ENCODE results near the gene SARS2.
"Not testable (repeated sequence)": the region's sequence is repeated elsewhere in the genome, so short reads cannot be mapped to it uniquely, and the experiment has no call there.

Gene SARS2

GRCh38 chr19:38929929-38930775, at the start of gene SARS2:
Gene SARS2, minus strand, starts transcription at chr19:38930763. Its CDS starts 27 bp downstream, at chr19:38930736.
- H3K27ac Mint-ChIP-seq = peak within 1 kb of the TSS; percentile 98 to 99
- H3K9me3 Mint-ChIP-seq = peaks cover 0 to 8% of the 10 kb centered on the region in 2 donors
- peak within 1 kb of the TSS; percentile 87 to 94 for H3K4me3 Mint-ChIP-seq
- ATAC-seq (peak; percentile 10), DNase-seq (peak in 1 of 2 donors; percentile 98)
- H3K27me3 Mint-ChIP-seq = no peaks in the 10 kb centered on the region
- H3K4me1 Mint-ChIP-seq = peaks cover 56% of the 10 kb centered on the region

- peaks cover 43% of the 10 kb centered on the region for H3K27me3 Mint-ChIP-seq
- no peak overlapping the region for H3K4me3 Mint-ChIP-seq
- DNase-seq (no peak), ATAC-seq (no peak)
- H3K4me1 Mint-ChIP-seq = peaks cover 27% of the 10 kb centered on the region
- peaks cover 4 to 8% of the 10 kb centered on the region in 2 donors for H3K9me3 Mint-ChIP-seq
- H3K27ac Mint-ChIP-seq = no peak overlapping the region
Observed at GRCh38 chr19:38979812-38980211, 49.2 kb upstream of the SARS2 start.

- H3K4me3 Mint-ChIP-seq = no peak overlapping the region
- H3K27me3 Mint-ChIP-seq = peaks cover 49% of the 10 kb centered on the region
- peaks cover 27% of the 10 kb centered on the region for H3K4me1 Mint-ChIP-seq
- no peak overlapping the region for H3K27ac Mint-ChIP-seq
- ATAC-seq (no peak), DNase-seq (no peak)
- peaks cover 4 to 8% of the 10 kb centered on the region in 2 donors for H3K9me3 Mint-ChIP-seq
Observed at GRCh38 chr19:38978326-38978689, 47.7 kb upstream of the SARS2 start.

GRCh38 chr19:38977445-38978325, 47.1 kb upstream of the SARS2 start:
- ATAC-seq (peak; percentile 98), DNase-seq (peak; percentile 26 to 78)
- Mint-ChIP-seq H3K9me3 (peaks cover 4 to 8% of the 10 kb centered on the region in 2 donors), H3K27ac (no peak overlapping the region), H3K4me1 (peaks cover 27% of the 10 kb centered on the region), H3K27me3 (peaks cover 49% of the 10 kb centered on the region), H3K4me3 (no peak overlapping the region)

GRCh38 chr19:38975861-38976271, 45.3 kb upstream of the SARS2 start:
- peaks cover 47% of the 10 kb centered on the region for H3K27me3 Mint-ChIP-seq
- H3K4me1 Mint-ChIP-seq = peaks cover 27% of the 10 kb centered on the region
- ATAC-seq (no peak), DNase-seq (no peak)
- H3K4me3 Mint-ChIP-seq = peak overlapping the region; percentile 66 to 80
- peak overlapping the region; percentile 66 to 92 for H3K27ac Mint-ChIP-seq
- peaks cover 4 to 8% of the 10 kb centered on the region in 2 donors for H3K9me3 Mint-ChIP-seq

GRCh38 chr19:38975214-38975860, 44.8 kb upstream of the SARS2 start, which contains the start of gene FBXO17:
Gene FBXO17, minus strand, starts transcription at chr19:38975742. Its CDS starts 25,423 bp downstream, at chr19:38950319.
- DNase-seq = no peak
- no peak for ATAC-seq
- H3K27me3 Mint-ChIP-seq = peaks cover 42% of the 10 kb centered on the region
- peak within 1 kb of the TSS; percentile 66 to 92 for H3K27ac Mint-ChIP-seq
- H3K4me1 Mint-ChIP-seq = peaks cover 27% of the 10 kb centered on the region
- peak within 1 kb of the TSS; percentile 66 to 80 for H3K4me3 Mint-ChIP-seq
- H3K9me3 Mint-ChIP-seq = peaks cover 0 to 2% of the 10 kb centered on the region in 2 donors

- Mint-ChIP-seq H3K9me3 (no peaks in the 10 kb centered on the region), H3K27ac (peak overlapping the region in 1 of 2 donors; percentile 67), H3K27me3 (peaks cover 39% of the 10 kb centered on the region), H3K4me1 (peaks cover 27% of the 10 kb centered on the region), H3K4me3 (peak overlapping the region in 1 of 2 donors; percentile 70)
- no peak for DNase-seq
- ATAC-seq = no peak
Observed at GRCh38 chr19:38974624-38975213, 44.2 kb upstream of the SARS2 start.

- Mint-ChIP-seq H3K27ac (no peak overlapping the region), H3K4me1 (peaks cover 16% of the 10 kb centered on the region), H3K9me3 (no peaks in the 10 kb centered on the region), H3K27me3 (peaks cover 24% of the 10 kb centered on the region), H3K4me3 (no peak overlapping the region)
- DNase-seq (no peak), ATAC-seq (no peak)
Observed at GRCh38 chr19:38971672-38972071, 41.1 kb upstream of the SARS2 start.

GRCh38 chr19:38970664-38971532, 40.3 kb upstream of the SARS2 start:
- H3K4me3 Mint-ChIP-seq = no peak overlapping the region
- H3K27me3 Mint-ChIP-seq = peaks cover 17% of the 10 kb centered on the region
- H3K9me3 Mint-ChIP-seq = no peaks in the 10 kb centered on the region
- peaks cover 8% of the 10 kb centered on the region for H3K4me1 Mint-ChIP-seq
- no peak for ATAC-seq
- no peak for DNase-seq
- H3K27ac Mint-ChIP-seq = no peak overlapping the region

- not testable (repeated sequence) for DNase-seq, H3K4me1 Mint-ChIP-seq, H3K4me3 Mint-ChIP-seq, ATAC-seq, H3K27ac Mint-ChIP-seq, H3K9me3 Mint-ChIP-seq
- peaks cover 22% of the 10 kb centered on the region for H3K27me3 Mint-ChIP-seq
Observed at GRCh38 chr19:38966149-38966548, 35.6 kb upstream of the SARS2 start.

GRCh38 chr19:38964738-38965137, 34.2 kb upstream of the SARS2 start:
- Mint-ChIP-seq H3K27me3 (peaks cover 22% of the 10 kb centered on the region), H3K27ac (no peak overlapping the region), H3K4me1 (no peaks in the 10 kb centered on the region), H3K9me3 (no peaks in the 10 kb centered on the region), H3K4me3 (no peak overlapping the region)
- DNase-seq (no peak), ATAC-seq (no peak)

- no peaks in the 10 kb centered on the region for H3K4me1 Mint-ChIP-seq
- H3K9me3 Mint-ChIP-seq = no peaks in the 10 kb centered on the region
- H3K27me3 Mint-ChIP-seq = peaks cover 16% of the 10 kb centered on the region
- no peak for DNase-seq
- H3K4me3 Mint-ChIP-seq = no peak overlapping the region
- ATAC-seq = no peak
- no peak overlapping the region for H3K27ac Mint-ChIP-seq
Observed at GRCh38 chr19:38959618-38960017, 29.1 kb upstream of the SARS2 start.

GRCh38 chr19:38958301-38958700, 27.7 kb upstream of the SARS2 start:
- Mint-ChIP-seq H3K27ac (no peak overlapping the region), H3K4me1 (no peaks in the 10 kb centered on the region), H3K27me3 (peaks cover 23% of the 10 kb centered on the region), H3K9me3 (no peaks in the 10 kb centered on the region), H3K4me3 (no peak overlapping the region)
- ATAC-seq = no peak
- no peak for DNase-seq

GRCh38 chr19:38956264-38956663, 25.7 kb upstream of the SARS2 start:
- Mint-ChIP-seq H3K27me3 (peaks cover 30% of the 10 kb centered on the region), H3K4me3 (no peak overlapping the region), H3K4me1 (peaks cover 6% of the 10 kb centered on the region), H3K9me3 (no peaks in the 10 kb centered on the region), H3K27ac (no peak overlapping the region)
- ATAC-seq = no peak
- no peak for DNase-seq
